ENCODE data around the gene CNNM3. TPM values are rescaled to one million over a fixed set of nuclear protein-coding genes. Genes with fewer than 3 reads are reported as not detected.
"Not testable (repeated sequence)": the region's sequence is repeated elsewhere in the genome, so short reads cannot be mapped to it uniquely, and the experiment has no call there.

The CNNM3 gene
- total RNA-seq, 2 experiments from 2014 or later, result 34.6 to 34.7 TPM

GRCh38 chr2:96788442-96789244 is 27.4 kb upstream of the CNNM3 start:
- Mint-ChIP-seq H3K9me3 (no peaks in the 10 kb centered on the region), H3K36me3 (no peaks in the 10 kb centered on the region), H3K27me3 (no peaks in the 10 kb centered on the region), H3K4me3 (no peak overlapping the region), H3K4me1 (no peaks in the 10 kb centered on the region), H3K27ac (no peak overlapping the region)
- no peak for DNase-seq
- POLR2A ChIA-PET, result no interaction called here
- no peak for ATAC-seq (ENCODE audit: low read depth)

- no peaks in the 10 kb centered on the region for H3K9me3 Mint-ChIP-seq
- no peak overlapping the region for H3K4me3 Mint-ChIP-seq
- H3K4me1 Mint-ChIP-seq, result no peaks in the 10 kb centered on the region
- no peaks in the 10 kb centered on the region for H3K36me3 Mint-ChIP-seq
- H3K27ac Mint-ChIP-seq, result no peak overlapping the region
- POLR2A ChIA-PET, result no interaction called here
- DNase-seq, result no peak
- H3K27me3 Mint-ChIP-seq, result no peaks in the 10 kb centered on the region
- no peak for ATAC-seq (ENCODE audit: low read depth)
These were observed 26.8 kb upstream of the CNNM3 start for GRCh38 chr2:96789245-96789617.

DNA sequence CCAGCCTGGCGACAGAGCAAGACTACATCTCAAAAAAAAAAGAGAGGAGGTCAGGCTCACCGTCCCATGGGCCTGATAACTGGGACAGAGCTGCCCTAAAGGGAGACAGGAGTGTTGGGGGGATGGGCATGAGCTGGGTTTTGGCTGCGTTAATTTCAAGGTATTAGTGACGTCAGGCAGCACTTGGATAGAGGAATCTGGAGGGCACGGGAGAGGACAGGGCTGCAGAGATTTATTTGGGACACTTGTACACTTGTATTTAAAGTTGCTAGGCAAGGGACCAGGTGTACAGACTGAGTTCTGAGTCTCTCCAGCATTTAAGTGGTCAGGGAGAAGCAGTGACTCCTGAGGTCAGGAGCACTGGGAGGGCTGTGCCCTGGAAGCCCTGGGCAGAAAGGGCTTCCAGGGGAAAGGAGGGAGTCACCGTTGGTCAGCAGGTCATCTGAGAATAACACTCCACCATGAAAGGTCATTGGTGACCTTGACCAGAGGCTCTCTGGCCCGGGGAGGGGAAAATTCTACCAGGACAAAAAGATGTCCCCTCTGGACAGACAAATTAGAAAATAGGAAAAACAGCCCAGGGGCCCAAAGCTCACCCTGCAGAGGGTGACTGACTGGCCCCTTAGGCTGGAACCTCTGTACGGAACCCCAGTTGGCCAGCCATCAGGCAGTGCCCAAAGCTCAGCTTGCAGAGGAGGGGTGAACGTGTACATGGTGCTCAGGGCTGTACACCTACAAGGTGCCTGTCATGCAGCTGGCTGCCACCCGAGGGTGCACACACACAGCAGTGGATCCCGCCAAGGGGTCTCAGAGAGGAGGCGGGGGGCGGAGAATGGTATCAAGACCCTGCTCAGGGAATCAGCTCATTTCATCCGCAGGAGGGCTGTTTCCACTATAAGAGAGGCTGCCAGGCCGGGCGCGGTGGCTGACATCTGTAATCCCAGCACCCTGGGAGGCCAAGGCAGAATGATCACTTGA is 23.0 kb upstream of the CNNM3 start:
- Mint-ChIP-seq H3K4me1 (no peaks in the 10 kb centered on the region), H3K4me3 (no peak overlapping the region), H3K9me3 (no peaks in the 10 kb centered on the region), H3K27ac (no peak overlapping the region), H3K27me3 (no peaks in the 10 kb centered on the region), H3K36me3 (no peaks in the 10 kb centered on the region)
- DNase-seq, result no peak
- no peak for ATAC-seq (ENCODE audit: low read depth)
- POLR2A ChIA-PET, result interaction anchor here (0.6 kb wide), 1 partner anchor 23 kb away, joined by 3 read pairs; the partner anchor contains the start of gene CNNM3

GRCh38 chr2:96795076-96795475 is 21.0 kb upstream of the CNNM3 start:
- H3K27me3 Mint-ChIP-seq, result no peaks in the 10 kb centered on the region
- no peaks in the 10 kb centered on the region for H3K36me3 Mint-ChIP-seq
- no peaks in the 10 kb centered on the region for H3K9me3 Mint-ChIP-seq
- H3K27ac Mint-ChIP-seq, result no peak overlapping the region
- DNase-seq, result no peak
- no peak overlapping the region for H3K4me3 Mint-ChIP-seq
- POLR2A ChIA-PET, result no interaction called here
- no peaks in the 10 kb centered on the region for H3K4me1 Mint-ChIP-seq
- no peak for ATAC-seq (ENCODE audit: low read depth)

DNA sequence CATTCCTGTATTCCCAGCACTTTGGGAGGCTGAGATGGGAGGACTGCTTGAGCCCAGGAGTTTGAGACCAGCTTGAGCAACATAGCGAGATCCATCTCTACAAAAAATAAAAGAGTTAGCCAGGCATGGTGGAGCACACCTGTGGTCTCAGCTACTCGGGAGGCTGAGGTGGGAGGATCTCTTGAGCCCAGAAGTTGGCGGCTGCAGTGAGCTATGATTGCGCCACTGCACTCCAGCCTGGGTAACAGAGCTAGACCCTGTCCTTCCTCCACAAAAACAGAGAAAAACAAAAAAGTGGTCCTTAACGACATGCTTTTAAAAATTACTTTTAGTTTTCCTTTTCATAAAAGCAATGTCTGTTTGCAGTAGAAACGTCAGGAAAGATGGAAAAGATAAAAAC is 19.6 kb upstream of the CNNM3 start:
- H3K4me1 Mint-ChIP-seq; DNase-seq; H3K9me3 Mint-ChIP-seq; H3K36me3 Mint-ChIP-seq; H3K4me3 Mint-ChIP-seq; H3K27me3 Mint-ChIP-seq; H3K27ac Mint-ChIP-seq; ATAC-seq (ENCODE audit: low read depth): not testable (repeated sequence)
- POLR2A ChIA-PET, result interaction anchor here (0.5 kb wide), 1 partner anchor 62 kb away, joined by 9 read pairs; the partner anchor contains the start of gene ANKRD39

DNA sequence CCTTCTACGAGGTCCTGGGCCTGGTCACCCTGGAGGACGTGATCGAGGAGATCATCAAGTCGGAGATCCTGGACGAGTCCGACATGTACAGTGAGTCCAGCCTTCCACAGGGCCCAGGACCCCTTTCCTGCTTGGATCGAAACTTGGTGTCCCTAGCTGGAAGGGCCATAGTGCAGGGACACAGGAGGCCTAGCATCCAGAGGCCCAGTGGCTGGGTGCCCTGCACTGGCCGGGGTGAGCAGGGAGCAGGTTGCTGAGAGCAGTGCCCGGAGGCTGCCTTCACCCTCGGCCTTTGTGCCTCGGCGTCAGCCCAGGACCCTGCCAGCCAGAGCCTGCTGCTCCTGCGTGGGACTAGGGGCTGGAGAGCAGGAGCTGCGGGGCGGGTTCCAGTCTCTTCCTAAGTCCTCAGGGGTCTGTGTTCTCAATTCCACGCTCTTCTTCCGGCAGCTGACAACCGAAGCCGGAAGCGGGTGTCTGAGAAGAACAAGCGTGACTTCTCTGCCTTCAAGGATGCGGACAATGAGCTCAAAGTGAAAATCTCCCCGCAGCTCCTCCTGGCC is 18.9 kb upstream of the CNNM3 start:
- H3K4me1 Mint-ChIP-seq, result no peaks in the 10 kb centered on the region
- H3K27ac Mint-ChIP-seq, result no peak overlapping the region
- DNase-seq, result no peak
- H3K4me3 Mint-ChIP-seq, result no peak overlapping the region
- ATAC-seq (ENCODE audit: low read depth), result no peak
- POLR2A ChIA-PET, result interaction anchor here (0.5 kb wide), 1 partner anchor 61 kb away, joined by 9 read pairs; the partner anchor contains the start of gene ANKRD39
- no peaks in the 10 kb centered on the region for H3K36me3 Mint-ChIP-seq
- no peaks in the 10 kb centered on the region for H3K9me3 Mint-ChIP-seq
- H3K27me3 Mint-ChIP-seq, result no peaks in the 10 kb centered on the region

DNA sequence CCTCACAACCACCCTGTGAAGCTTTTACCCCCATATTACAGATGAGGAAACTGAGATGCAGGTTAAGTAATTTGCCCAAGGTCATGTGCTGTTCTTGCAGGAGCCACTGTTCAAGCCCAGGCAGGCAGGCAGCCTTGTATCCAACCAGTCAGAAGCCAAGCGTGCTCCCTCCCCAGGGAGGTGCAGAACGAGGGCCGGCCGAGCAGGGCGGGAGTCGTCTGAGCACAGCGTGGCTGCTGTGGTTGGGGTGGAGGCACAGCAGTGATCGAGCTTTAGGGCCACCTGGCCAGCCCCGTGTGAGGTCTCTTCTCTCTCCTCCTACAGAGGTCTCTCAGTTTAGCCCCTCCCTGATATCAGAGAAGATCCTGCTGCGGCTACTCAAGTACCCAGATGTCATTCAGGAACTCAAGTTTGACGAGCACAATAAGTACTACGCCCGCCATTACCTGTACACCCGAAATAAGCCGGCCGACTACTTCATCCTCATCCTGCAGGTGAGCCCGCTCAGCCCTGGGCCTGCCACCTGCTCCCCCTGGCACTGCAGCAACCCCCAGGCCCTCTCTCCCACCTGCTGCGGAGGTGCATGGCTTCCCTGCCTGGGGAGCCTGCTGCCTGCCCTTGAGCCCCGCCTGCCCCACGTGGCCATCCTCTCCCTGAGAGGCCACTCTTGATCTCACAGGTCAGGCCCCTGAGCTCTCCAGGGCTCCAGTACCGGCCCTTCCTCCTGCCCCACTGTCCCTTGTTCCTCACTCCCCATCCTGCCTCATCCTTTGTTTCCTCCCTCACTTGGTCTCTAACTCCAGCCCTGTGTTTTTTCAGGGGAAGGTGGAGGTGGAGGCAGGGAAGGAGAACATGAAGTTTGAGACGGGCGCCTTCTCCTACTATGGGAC is 17.1 kb upstream of the CNNM3 start:
- Mint-ChIP-seq H3K27ac (no peak overlapping the region), H3K4me3 (no peak overlapping the region), H3K9me3 (no peaks in the 10 kb centered on the region), H3K4me1 (no peaks in the 10 kb centered on the region), H3K27me3 (no peaks in the 10 kb centered on the region), H3K36me3 (no peaks in the 10 kb centered on the region)
- ATAC-seq (ENCODE audit: low read depth), result no peak
- POLR2A ChIA-PET, result no interaction called here
- DNase-seq, result no peak

DNA sequence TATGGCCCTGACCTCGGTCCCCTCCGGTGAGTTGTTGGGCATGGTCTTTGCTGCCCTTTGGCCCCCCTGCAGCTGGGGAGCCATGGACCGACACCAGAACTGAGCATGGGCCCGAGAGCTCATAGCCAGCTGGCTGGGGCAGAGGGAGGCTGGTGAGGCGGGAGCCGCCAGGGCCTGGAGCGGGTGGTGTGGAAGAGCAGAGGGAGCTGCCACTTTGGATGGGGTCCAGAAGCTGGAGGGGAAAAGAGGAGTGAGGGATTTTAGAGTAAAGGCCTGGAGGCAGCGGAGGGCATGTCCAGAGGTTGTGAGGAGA is 16.5 kb upstream of the CNNM3 start:
- POLR2A ChIA-PET, result no interaction called here
- Mint-ChIP-seq H3K4me3 (no peak overlapping the region), H3K27me3 (no peaks in the 10 kb centered on the region)

DNA sequence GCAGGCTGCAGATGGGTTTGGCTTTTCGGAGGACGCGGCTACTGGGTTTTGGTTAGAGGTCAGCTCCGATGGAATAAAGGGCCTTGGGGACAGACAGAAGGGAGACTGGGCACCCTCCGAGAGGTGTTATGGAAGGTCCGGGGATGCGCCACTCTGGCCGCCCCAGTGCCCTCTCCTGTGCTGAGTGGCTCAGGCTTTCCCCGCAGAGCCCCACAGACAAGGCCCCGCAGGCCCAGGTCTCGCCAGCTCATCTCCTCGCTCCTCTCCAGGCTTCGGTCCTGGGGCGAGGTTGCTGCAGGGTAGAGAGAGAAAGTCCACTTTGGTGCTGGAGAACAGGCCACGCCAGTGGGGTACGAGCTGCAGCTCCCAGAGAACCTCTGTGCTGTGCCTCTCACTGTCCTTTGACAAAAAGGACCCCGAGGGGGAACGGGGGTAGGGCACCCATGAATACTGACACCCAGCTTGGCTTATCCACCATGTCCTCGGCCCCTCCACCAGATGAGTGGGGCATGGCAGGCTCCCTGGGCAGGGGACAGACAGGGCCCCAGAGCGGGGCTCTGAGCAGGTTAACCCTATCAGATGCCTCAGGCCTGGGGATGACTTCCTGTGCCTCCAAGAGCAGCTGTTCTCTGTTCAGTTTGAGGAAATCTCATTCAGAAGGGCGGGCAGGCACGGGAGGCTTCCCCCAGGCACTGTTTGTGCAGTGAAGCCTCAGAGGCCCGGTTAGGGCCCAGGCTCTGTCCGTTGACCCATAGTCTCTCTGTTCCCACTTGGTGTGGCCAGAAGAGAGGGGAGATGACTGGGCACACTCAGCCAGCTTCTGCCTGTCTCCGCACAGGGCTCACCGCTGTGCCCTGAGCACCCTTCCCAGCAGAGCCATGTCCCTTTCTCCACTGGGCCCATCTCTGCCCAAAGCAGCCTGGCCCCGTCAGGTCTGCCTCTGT is 15.7 kb upstream of the CNNM3 start:
- POLR2A ChIA-PET, result interaction anchor here (0.6 to 0.9 kb wide), 2 partner anchors 20 to 57 kb away, joined by 4 to 9 read pairs; partner anchors contain the start of gene ANKRD39
- ATAC-seq (ENCODE audit: low read depth) (peak; percentile 22), DNase-seq (no peak)
- no peaks in the 10 kb centered on the region for H3K4me1 Mint-ChIP-seq
- no peak overlapping the region for H3K4me3 Mint-ChIP-seq
- no peaks in the 10 kb centered on the region for H3K27me3 Mint-ChIP-seq
- H3K27ac Mint-ChIP-seq, result no peak overlapping the region
- no peaks in the 10 kb centered on the region for H3K9me3 Mint-ChIP-seq
- no peaks in the 10 kb centered on the region for H3K36me3 Mint-ChIP-seq

More for the DNA sequence above, 16.5 kb upstream of the CNNM3 start:
- Mint-ChIP-seq H3K27ac (no peak overlapping the region), H3K36me3 (no peaks in the 10 kb centered on the region), H3K4me1 (no peaks in the 10 kb centered on the region), H3K9me3 (no peaks in the 10 kb centered on the region)
- no peak for ATAC-seq (ENCODE audit: low read depth)
- DNase-seq, result no peak

DNA sequence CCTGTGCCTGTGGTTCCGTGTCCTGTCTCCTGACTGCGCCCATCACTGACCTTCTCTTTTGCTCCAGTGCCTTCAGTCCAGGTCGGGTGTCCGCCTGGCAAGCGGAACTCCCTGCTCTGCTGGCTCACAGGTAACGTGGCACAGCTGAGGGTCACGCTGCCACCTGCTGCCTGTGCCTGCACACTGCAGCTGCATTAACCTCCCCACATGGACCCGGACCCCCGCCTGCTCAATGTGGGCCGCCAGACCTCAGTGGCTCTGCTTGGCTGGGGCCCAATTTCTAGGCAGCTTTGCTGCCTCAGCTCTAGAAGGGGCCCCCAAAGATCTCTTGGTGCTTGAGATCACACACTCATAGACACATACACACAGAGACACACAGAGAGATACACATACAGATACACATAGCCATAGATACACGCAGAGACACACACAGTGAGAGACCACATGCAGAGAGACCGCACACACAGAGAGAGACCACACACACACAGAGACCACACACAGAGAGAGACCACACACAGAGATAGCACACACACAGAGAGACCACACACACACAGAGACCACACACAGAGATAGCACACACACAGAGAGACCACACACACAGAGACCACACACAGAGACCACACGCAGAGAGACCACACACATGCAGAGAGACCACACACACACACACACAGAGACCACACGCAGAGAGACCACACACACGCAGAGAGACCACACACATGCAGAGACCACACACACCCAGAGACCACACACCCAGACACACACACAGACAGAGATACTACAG is 14.9 kb upstream of the CNNM3 start:
- Mint-ChIP-seq H3K27me3 (no peaks in the 10 kb centered on the region), H3K4me1 (peaks cover under 1% of the 10 kb centered on the region), H3K9me3 (no peaks in the 10 kb centered on the region), H3K27ac (no peak overlapping the region), H3K36me3 (no peaks in the 10 kb centered on the region), H3K4me3 (no peak overlapping the region)
- ATAC-seq (ENCODE audit: low read depth), result peak; percentile 88
- POLR2A ChIA-PET, result interaction anchor here (0.9 kb wide), 1 partner anchor 56 kb away, joined by 4 read pairs; the partner anchor contains the start of gene ANKRD39
- DNase-seq, result peak; percentile 75

DNA sequence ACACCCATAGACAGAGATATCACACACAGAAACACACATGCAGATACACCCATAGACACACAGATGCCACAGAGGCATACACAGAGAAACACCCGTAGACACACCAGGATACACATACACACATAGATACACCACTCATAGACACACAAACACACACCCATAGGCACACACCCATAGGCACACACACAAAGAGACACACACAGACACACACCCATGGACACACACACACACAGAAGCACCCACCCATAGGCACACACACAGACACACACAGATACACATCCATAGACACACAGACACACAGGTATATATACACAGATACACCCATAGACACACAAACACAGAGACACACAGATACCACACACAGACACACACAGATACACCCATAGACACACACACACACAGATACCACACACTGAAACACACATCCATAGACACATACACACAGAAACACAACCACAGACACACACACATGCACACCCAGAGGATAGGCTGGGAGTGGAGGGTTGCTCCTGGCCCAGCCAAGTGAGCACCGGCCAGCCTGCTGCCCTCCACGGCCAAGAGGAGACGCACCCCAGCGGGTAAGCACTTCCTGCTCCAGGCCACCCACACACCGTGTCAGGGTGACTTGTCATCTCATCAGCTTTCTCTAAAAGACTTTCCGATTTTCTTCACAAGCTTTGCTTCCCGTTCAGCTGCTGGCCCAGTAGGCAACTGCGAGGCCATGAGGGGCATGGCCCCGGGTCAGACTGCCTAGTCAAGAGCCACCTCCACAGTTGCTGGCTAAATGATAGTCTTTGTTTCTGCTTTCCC is 14.1 kb upstream of the CNNM3 start:
- H3K36me3 Mint-ChIP-seq, result no peaks in the 10 kb centered on the region
- H3K9me3 Mint-ChIP-seq, result no peaks in the 10 kb centered on the region
- no peak overlapping the region for H3K27ac Mint-ChIP-seq
- no peak overlapping the region for H3K4me3 Mint-ChIP-seq
- H3K4me1 Mint-ChIP-seq, result peaks cover 4% of the 10 kb centered on the region
- no peak for ATAC-seq (ENCODE audit: low read depth)
- POLR2A ChIA-PET, result no interaction called here
- no peaks in the 10 kb centered on the region for H3K27me3 Mint-ChIP-seq
- no peak for DNase-seq
